Cardiac muscle cell (in vitro differentiated cells and primary cell): ENCODE measurements around the gene SMG1. TPM values are rescaled to one million over a fixed set of nuclear protein-coding genes. Genes with fewer than 3 reads are reported as not detected.
"Not testable (repeated sequence)": the region's sequence is repeated elsewhere in the genome, so short reads cannot be mapped to it uniquely, and the experiment has no call there.

ENCODE experiments used
- DNase-seq, 2 donors: peaks; one replicate each; pipeline versions ENCODE4 v3.0.0 to v3.0.0-alpha.2; 2010 to 2017; ENCODE audit warnings: low read depth in 1 of 2, low spot score in 1 of 2
- H3K27ac ChIP-seq: fragments of 200-600 bp; sonication (generic); 2 replicates; pipeline ENCODE4 v1.5.1; 2016
- H3K27me3 ChIP-seq: fragments of 200-600 bp; sonication (generic); 2 replicates; pipeline ENCODE4 v1.6.0; 2016; ENCODE audit warnings: control low read depth
- H3K36me3 ChIP-seq: fragments of 200-600 bp; sonication (generic); 2 replicates; pipeline ENCODE4 v1.5.1; 2016; ENCODE audit warnings: control low read depth
- H3K4me1 ChIP-seq: fragments of 200-600 bp; sonication (generic); 2 replicates; pipeline ENCODE4 v1.8.1; 2017; ENCODE audit warnings: low read depth, mild to moderate bottlenecking, mixed run types
- H3K4me3 ChIP-seq: fragments of 200-600 bp; sonication (generic); 2 replicates; pipeline ENCODE4 v1.5.1; 2016; ENCODE audit warnings: mild to moderate bottlenecking
- H3K9me3 ChIP-seq: fragments of 200-600 bp; sonication (generic); 2 replicates; pipeline ENCODE4 v1.5.1; 2017; ENCODE audit warnings: low read depth, mild to moderate bottlenecking, control low read depth
- CTCF ChIP-seq: IDR thresholded peaks from 2 replicates; pipeline ENCODE4 v1.5.1; 2012; ENCODE audit warnings: low read depth, mild to moderate bottlenecking, low read length
- polyA plus RNA-seq: library from polyadenylated mRNA; unstranded; fragments of >200 nt; fragmentation: Nextera tagmentation; extraction: Ambion mirVana; gene quantifications from 2 replicates; pipeline ENCODE4 v1.2.1, GENCODE V29; 2016
- total RNA-seq: library from RNA; depleted of rRNA; stranded (reverse); fragments of >200 nt; gene quantifications from 2 replicates; pipeline ENCODE4 v1.2.3, GENCODE V29; 2016

SMG1 gene
- total and polyA plus RNA-seq, 2 experiments from 2014 or later, result 8.2 to 30.1 TPM

- H3K36me3 ChIP-seq, result no peaks in the 10 kb centered on the region
- no peaks in the 10 kb centered on the region for H3K27me3 ChIP-seq
- H3K4me1 ChIP-seq, result no peaks in the 10 kb centered on the region
- no peak for TF ChIP-seq CTCF
- H3K9me3 ChIP-seq, result no peaks in the 10 kb centered on the region
- no peak overlapping the region for H3K27ac ChIP-seq
- no peak for DNase-seq
- H3K4me3 ChIP-seq, result no peak overlapping the region
Measured at GRCh38 chr16:18965555-18965954, 39.3 kb upstream of the SMG1 start.

GRCh38 chr16:18959031-18959505 is 32.9 kb upstream of the SMG1 start:
- H3K36me3 ChIP-seq, result no peaks in the 10 kb centered on the region
- H3K4me1 ChIP-seq, result peaks cover 14% of the 10 kb centered on the region
- peak overlapping the region; percentile 95 for H3K27ac ChIP-seq
- DNase-seq, result peak in 1 of 2 donors; percentile 61
- H3K9me3 ChIP-seq, result no peaks in the 10 kb centered on the region
- no peak for TF ChIP-seq CTCF
- no peak overlapping the region for H3K4me3 ChIP-seq
- H3K27me3 ChIP-seq, result no peaks in the 10 kb centered on the region

GRCh38 chr16:18958621-18959029 is 32.4 kb upstream of the SMG1 start:
- Histone ChIP-seq H3K27ac (peak overlapping the region; percentile 95), H3K36me3 (no peaks in the 10 kb centered on the region), H3K4me1 (peaks cover 14% of the 10 kb centered on the region), H3K9me3 (no peaks in the 10 kb centered on the region), H3K27me3 (no peaks in the 10 kb centered on the region), H3K4me3 (no peak overlapping the region)
- DNase-seq, result no peak
- no peak for TF ChIP-seq CTCF

GRCh38 chr16:18956658-18957241 is 30.5 kb upstream of the SMG1 start:
- peaks cover 14% of the 10 kb centered on the region for H3K4me1 ChIP-seq

GRCh38 chr16:18955874-18956580 is 29.8 kb upstream of the SMG1 start:
- H3K36me3 ChIP-seq, result not testable (repeated sequence)

More at GRCh38 chr16:18956658-18957241, 30.5 kb upstream of the SMG1 start:
- DNase-seq, H3K9me3 ChIP-seq, H3K27me3 ChIP-seq, H3K27ac ChIP-seq, H3K4me3 ChIP-seq, H3K36me3 ChIP-seq: not testable (repeated sequence)

GRCh38 chr16:18953547-18953946 is 27.3 kb upstream of the SMG1 start:
- DNase-seq, result no peak
- Histone ChIP-seq H3K36me3 (no peaks in the 10 kb centered on the region), H3K4me3 (no peak overlapping the region), H3K27ac (no peak overlapping the region), H3K4me1 (peaks cover under 1% of the 10 kb centered on the region), H3K9me3 (no peaks in the 10 kb centered on the region), H3K27me3 (no peaks in the 10 kb centered on the region)
- no peak for TF ChIP-seq CTCF

More at GRCh38 chr16:18955874-18956580, 29.8 kb upstream of the SMG1 start:
- H3K27ac ChIP-seq, H3K27me3 ChIP-seq, H3K9me3 ChIP-seq, H3K4me3 ChIP-seq, DNase-seq: not testable (repeated sequence)
- H3K4me1 ChIP-seq, result peaks cover 14% of the 10 kb centered on the region
